Heart left ventricle (tissue), 16 donors: ENCODE results near the gene NPL. TPM values are rescaled to one million over a fixed set of nuclear protein-coding genes. Genes with fewer than 3 reads are reported as not detected.

Experiments
- ATAC-seq, 4 donors: fragments of 200-7000 bp; cut with Tn5 transposase; one replicate each; pipeline ENCODE4 v1.9.1; 2020 to 2022; ENCODE audit warnings: moderate library complexity in 4 of 4, mild to moderate bottlenecking in 3 of 4, moderate number of reproducible peaks in 1 of 4
- DNase-seq, 5 donors: peaks; one replicate each; pipeline ENCODE4 v3.0.0-alpha.2; 2020
- H3K27ac ChIP-seq, 12 donors: fragments of 200-600 bp; sonication (generic) in 4 of 12; one replicate each; pipeline versions ENCODE4 v1.5.0 to v1.8.0; 2016 to 2022; ENCODE audit warnings: mild to moderate bottlenecking in 2 of 12
- H3K27me3 ChIP-seq, 9 donors: fragments of 200-600 bp; sonication (generic) in 2 of 9; one replicate each; pipeline versions ENCODE4 v1.5.1 to v1.8.0; 2016 to 2022; ENCODE audit warnings: mild to moderate bottlenecking in 3 of 9
- H3K36me3 ChIP-seq, 9 donors: fragments of 200-600 bp; sonication (generic) in 2 of 9; one replicate each; pipeline versions ENCODE4 v1.5.0 to v1.8.0; 2018 to 2022; ENCODE audit warnings: mild to moderate bottlenecking in 2 of 9
- H3K4me1 ChIP-seq, 12 donors: fragments of 200-600 bp; sonication (generic) in 4 of 12; one replicate each; pipeline versions ENCODE4 v1.5.0 to v1.8.0; 2016 to 2022; ENCODE audit warnings: mild to moderate bottlenecking in 3 of 12
- H3K4me3 ChIP-seq, 12 donors: fragments of 200-600 bp; sonication (generic) in 4 of 12; one replicate each; pipeline versions ENCODE4 v1.5.0 to v1.8.0; 2017 to 2022; ENCODE audit warnings: mild to moderate bottlenecking in 9 of 12, moderate library complexity in 4 of 12
- H3K9me3 ChIP-seq, 12 donors: fragments of 200-600 bp; sonication (generic) in 4 of 12; one replicate each; pipeline versions ENCODE4 v1.5.0 to v1.8.0; 2016 to 2022; ENCODE audit warnings: mild to moderate bottlenecking in 1 of 12
- CTCF ChIP-seq, 12 donors: fragments of 200-600 bp; sonication (generic) in 4 of 12; IDR thresholded peaks; one replicate each; pipeline versions ENCODE4 v1.5.0 to v1.8.0; 2018 to 2022; ENCODE audit warnings: antibody characterized with exemption in 12 of 12, mild to moderate bottlenecking in 5 of 12
- POLR2A ChIP-seq, 2 donors: fragments of 450-650 bp; IDR thresholded peaks; one replicate each; pipeline ENCODE4 v1.6.1; 2017; ENCODE audit warnings: antibody characterized with exemption in 2 of 2, mild to moderate bottlenecking in 2 of 2, moderate library complexity in 2 of 2
- WGBS, 4 donors: extraction: QIAGEN DNeasy Blood & Tissue Kit in 2 of 4; methylation state at CpG; one replicate each; pipeline versions ENCODE4 v1.1.5 to v1.1.7; 2013 to 2018; 5-methylcytosine and 5-hydroxymethylcytosine counted together
- intact Hi-C, 10 donors: fragments of 100-400 bp; cut with DNase I; formaldehyde crosslinking; loops; one replicate each; pipeline versions ENCODE4 v1.11.1 to v1.14.2; 2022
- polyA plus RNA-seq, 2 donors: library from polyadenylated mRNA; stranded (reverse); fragments of 200-250 nt; gene quantifications; one replicate each; pipeline ENCODE4 v1.2.3, GENCODE V29; 2013
- total RNA-seq, 9 donors: library from RNA; depleted of rRNA in 2 of 9; stranded (reverse); fragments of >200 nt in 2 of 9; fragmentation: NEBNext Ultra II Directional in 3 of 9; extraction: Animal tissue kit (Norgen Biotek cat#: 25700) in 3 of 9; gene quantifications; one replicate each; pipeline versions ENCODE4 v1.1.0 to v1.2.4, GENCODE V29; 2016 to 2023
- donor health status: ischemic (EF 13 %, LVEDD 7.1; RV severe dilation, severe dysfunction).
- donor health status: healthy with polysubstance abuse.
- donor health status: DM: no; HTN: yes; CAD: no.
- donor health status: DM: no; HTN: no; CAD: no.
- donor health status: ischemic (EF 25% LVEDD 6.9; RV normal size, moderate dysfunction).
- donor health status: ischemic (EF 25% LVEDD 5.7; RV mildly dilated, moderate dysfunction).
- donor health status: healthy.
- donor health status: DM: yes; HTN: yes; CAD: no.
- donor health status: ischemic (EF 35%, LVEDD 5.7; RV mildly dilated, moderate dysfunction).
- donor health status: nonischemic (EF 11% LVEDD 7.7; RV severe dilation, severe dysfunction).
- donor health status: DM: yes; HTN: yes; CAD: no.
- donor health status: PGD.
- donor health status: ischemic (EF 29% LVEDD 5.4; RV normal size, mild dysfunction).
- donor health status: nonischemic (EF 23%, LVEDD 6.1; RV moderate dilation, normal function).

NPL gene
- total and polyA plus RNA-seq, 11 donors = 1.4 to 62.7 (median 2.9) TPM

GRCh38 chr1:182817802-182818201, 28.2 kb downstream of the NPL start:
- H3K27ac ChIP-seq = no peak overlapping the region
- no peak for ATAC-seq
- no peaks in the 10 kb centered on the region for H3K27me3 ChIP-seq
- intact Hi-C loops = no loop called here
- no peak for TF ChIP-seq CTCF (IDR thresholded peaks at IDR 0.05)
- no peak for TF ChIP-seq POLR2A (IDR thresholded peaks at IDR 0.05)
- H3K9me3 ChIP-seq = no peaks in the 10 kb centered on the region
- 91 to 97% (median 95%) methylated on average over 3 of the region's 3 CpGs for WGBS, 4 donors
- H3K36me3 ChIP-seq = peaks cover 0 to 93% (median 33%) of the 10 kb centered on the region in 9 donors
- no peak overlapping the region for H3K4me3 ChIP-seq
- H3K4me1 ChIP-seq = no peaks in the 10 kb centered on the region
- no peak for DNase-seq

GRCh38 chr1:182823220-182823619, 33.6 kb downstream of the NPL start:
- H3K36me3 ChIP-seq = peaks cover 0 to 84% (median 6%) of the 10 kb centered on the region in 9 donors
- no peak for ATAC-seq
- 71 to 84% (median 81%) methylated on average over 3 of the region's 3 CpGs for WGBS, 4 donors
- TF ChIP-seq POLR2A (IDR thresholded peaks at IDR 0.05) (no peak), CTCF (IDR thresholded peaks at IDR 0.05) (no peak)
- H3K4me1 ChIP-seq = no peaks in the 10 kb centered on the region
- H3K9me3 ChIP-seq = no peaks in the 10 kb centered on the region
- intact Hi-C loops = no loop called here
- H3K4me3 ChIP-seq = no peak overlapping the region
- DNase-seq = no peak
- H3K27me3 ChIP-seq = no peaks in the 10 kb centered on the region
- H3K27ac ChIP-seq = no peak overlapping the region

- H3K27ac ChIP-seq = no peak overlapping the region
- 93 to 98% (median 95%) methylated on average over 2 of the region's 2 CpGs for WGBS, 4 donors
Measured at GRCh38 chr1:182826892-182827291, 37.3 kb downstream of the NPL start.

GRCh38 chr1:182829285-182829932, 39.8 kb downstream of the NPL start:
- intact Hi-C loops = no loop called here
- H3K27ac ChIP-seq = no peak overlapping the region
- H3K36me3 ChIP-seq = peaks cover 0 to 40% (median 0%) of the 10 kb centered on the region in 9 donors
- H3K4me1 ChIP-seq = no peaks in the 10 kb centered on the region
- ATAC-seq = no peak
- TF ChIP-seq POLR2A (IDR thresholded peaks at IDR 0.05) = no peak
- no peak for TF ChIP-seq CTCF (IDR thresholded peaks at IDR 0.05)
- 68 to 77% (median 75%) methylated on average over 5 of the region's 5 CpGs for WGBS, 4 donors
- no peaks in the 10 kb centered on the region for H3K9me3 ChIP-seq
- no peaks in the 10 kb centered on the region for H3K27me3 ChIP-seq
- no peak overlapping the region for H3K4me3 ChIP-seq
- no peak for DNase-seq

More at GRCh38 chr1:182826892-182827291, 37.3 kb downstream of the NPL start:
- no peaks in the 10 kb centered on the region for H3K27me3 ChIP-seq
- TF ChIP-seq CTCF (IDR thresholded peaks at IDR 0.05) (no peak), POLR2A (IDR thresholded peaks at IDR 0.05) (no peak)
- no peak for ATAC-seq
- no peaks in the 10 kb centered on the region for H3K9me3 ChIP-seq
- H3K36me3 ChIP-seq = peaks cover 0 to 56% (median 2%) of the 10 kb centered on the region in 9 donors
- H3K4me1 ChIP-seq = no peaks in the 10 kb centered on the region
- no peak for DNase-seq
- intact Hi-C loops = no loop called here
- H3K4me3 ChIP-seq = no peak overlapping the region
